Nephron (organoid): ENCODE results near the gene EGFLAM.
"Not testable (repeated sequence)": the region's sequence is repeated elsewhere in the genome, so short reads cannot be mapped to it uniquely, and the experiment has no call there.

Experiments used
- H3K27ac Mint-ChIP-seq, 3 experiments: 2 replicates each; pipeline ENCODE4 v1.8.0; 2020; ENCODE audit warnings: mixed read lengths in 3 of 3, mild to moderate bottlenecking in 2 of 3, moderate library complexity in 1 of 3
- H3K27me3 Mint-ChIP-seq: 2 replicates; pipeline ENCODE4 v1.8.0; 2021; ENCODE audit warnings: low read depth, mild to moderate bottlenecking, moderate library complexity, mixed read lengths
- H3K36me3 Mint-ChIP-seq: 2 replicates; pipeline ENCODE4 v1.8.0; 2020; ENCODE audit warnings: low read depth, mixed read lengths
- H3K4me1 Mint-ChIP-seq: 2 replicates; pipeline ENCODE4 v1.8.0; 2020; ENCODE audit warnings: mixed read lengths
- H3K4me3 Mint-ChIP-seq, 3 experiments: 2 replicates each; pipeline ENCODE4 v1.8.0; 2020; ENCODE audit warnings: mild to moderate bottlenecking in 3 of 3, mixed read lengths in 3 of 3, moderate library complexity in 2 of 3
- H3K9me3 Mint-ChIP-seq: 2 replicates; pipeline ENCODE4 v1.8.0; 2020; ENCODE audit warnings: mixed read lengths
- CTCF ChIP-seq, 3 experiments: fragments of 200-600 bp; sonication (generic); IDR thresholded peaks; one replicate each; pipeline ENCODE4 v1.5.0; 2021; ENCODE audit warnings: antibody characterized with exemption in 3 of 3; ENCODE audit not compliant: unreplicated experiment in 3 of 3

EGFLAM gene

GRCh38 chr5:38329132-38329715 lies 70.9 kb downstream of the EGFLAM start:
- no peak overlapping the region for H3K27ac Mint-ChIP-seq
- no peak for TF ChIP-seq CTCF (IDR thresholded peaks at IDR 0.05; ENCODE audit: unreplicated experiment in 3 of 3)
- H3K4me3 Mint-ChIP-seq, result no peak overlapping the region
- H3K36me3 Mint-ChIP-seq, result no peaks in the 10 kb centered on the region
- H3K27me3 Mint-ChIP-seq, result peaks cover 3% of the 10 kb centered on the region
- no peaks in the 10 kb centered on the region for H3K4me1 Mint-ChIP-seq
- H3K9me3 Mint-ChIP-seq, result no peaks in the 10 kb centered on the region

GRCh38 chr5:38330207-38330606 lies 71.8 kb downstream of the EGFLAM start:
- H3K36me3 Mint-ChIP-seq, result no peaks in the 10 kb centered on the region
- no peak overlapping the region for H3K4me3 Mint-ChIP-seq
- no peaks in the 10 kb centered on the region for H3K9me3 Mint-ChIP-seq
- TF ChIP-seq CTCF (IDR thresholded peaks at IDR 0.05; ENCODE audit: unreplicated experiment in 3 of 3), result no peak
- peaks cover 3% of the 10 kb centered on the region for H3K27me3 Mint-ChIP-seq
- H3K27ac Mint-ChIP-seq, result no peak overlapping the region
- no peaks in the 10 kb centered on the region for H3K4me1 Mint-ChIP-seq

GRCh38 chr5:38331831-38332230 lies 73.5 kb downstream of the EGFLAM start:
- Mint-ChIP-seq H3K9me3 (no peaks in the 10 kb centered on the region), H3K36me3 (no peaks in the 10 kb centered on the region), H3K27ac (no peak overlapping the region), H3K4me1 (no peaks in the 10 kb centered on the region), H3K27me3 (peaks cover 3% of the 10 kb centered on the region), H3K4me3 (no peak overlapping the region)
- no peak for TF ChIP-seq CTCF (IDR thresholded peaks at IDR 0.05; ENCODE audit: unreplicated experiment in 3 of 3)

DNA sequence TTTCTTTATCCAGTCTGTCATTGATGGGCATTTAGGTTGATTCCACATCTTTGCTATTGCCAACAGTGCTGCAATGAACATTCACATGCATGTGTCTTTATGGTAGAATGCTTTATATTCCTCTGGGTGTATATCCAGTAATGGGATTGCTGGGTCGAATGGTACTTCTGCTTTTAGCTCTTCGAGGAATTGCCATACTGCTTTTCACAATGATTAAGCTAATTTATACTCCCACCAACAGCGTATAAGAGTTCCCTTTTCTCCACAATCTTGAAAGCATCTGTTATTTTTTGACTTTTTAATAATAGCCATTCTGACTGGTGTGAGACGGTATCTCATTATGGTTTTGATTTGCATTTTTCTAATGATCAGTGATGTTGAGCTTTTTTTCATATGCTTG lies 74.8 kb downstream of the EGFLAM start:
- not testable (repeated sequence) for H3K4me1 Mint-ChIP-seq, H3K27ac Mint-ChIP-seq, H3K36me3 Mint-ChIP-seq, H3K27me3 Mint-ChIP-seq, H3K9me3 Mint-ChIP-seq, H3K4me3 Mint-ChIP-seq

- no peak for TF ChIP-seq CTCF (IDR thresholded peaks at IDR 0.05; ENCODE audit: unreplicated experiment in 3 of 3)
- Mint-ChIP-seq H3K4me1 (no peaks in the 10 kb centered on the region), H3K4me3 (no peak overlapping the region), H3K27ac (no peak overlapping the region), H3K27me3 (no peaks in the 10 kb centered on the region), H3K9me3 (no peaks in the 10 kb centered on the region), H3K36me3 (no peaks in the 10 kb centered on the region)
Measured at GRCh38 chr5:38338455-38338854, 80.1 kb downstream of the EGFLAM start.

- no peak for TF ChIP-seq CTCF (IDR thresholded peaks at IDR 0.05; ENCODE audit: unreplicated experiment in 3 of 3)
- no peaks in the 10 kb centered on the region for H3K4me1 Mint-ChIP-seq
- no peaks in the 10 kb centered on the region for H3K9me3 Mint-ChIP-seq
- no peak overlapping the region for H3K4me3 Mint-ChIP-seq
- H3K27ac Mint-ChIP-seq, result no peak overlapping the region
- H3K36me3 Mint-ChIP-seq, result no peaks in the 10 kb centered on the region
- H3K27me3 Mint-ChIP-seq, result no peaks in the 10 kb centered on the region
Measured at GRCh38 chr5:38339446-38339845, 81.1 kb downstream of the EGFLAM start.
